Osteoblast (primary cell): ENCODE data around the gene HFM1. TPM values are rescaled to one million over a fixed set of nuclear protein-coding genes. Genes with fewer than 3 reads are reported as not detected.

ENCODE experiments used
- DNase-seq: peaks from one replicate; pipeline ENCODE4 v3.0.0; 2011; ENCODE audit warnings: low spot score, mixed read lengths; ENCODE audit not compliant: insufficient read length; ENCODE audit errors: missing footprints
- H2AFZ ChIP-seq: 2 replicates; pipeline ENCODE4 v1.6.0; 2011; ENCODE audit warnings: mild to moderate bottlenecking, low read length
- H3K27ac ChIP-seq: 2 replicates; pipeline ENCODE4 v1.5.1; 2011; ENCODE audit warnings: mild to moderate bottlenecking, low read depth, low read length, moderate library complexity
- H3K27me3 ChIP-seq: 2 replicates; pipeline ENCODE4 v1.6.0; 2012; ENCODE audit warnings: mild to moderate bottlenecking, control low read depth, inconsistent platforms, low read length, moderate library complexity; ENCODE audit not compliant: insufficient read depth
- H3K36me3 ChIP-seq: 2 replicates; pipeline ENCODE4 v1.5.1; 2011; ENCODE audit warnings: mild to moderate bottlenecking, low read length, control low read depth, moderate library complexity; ENCODE audit not compliant: insufficient read depth
- H3K4me1 ChIP-seq: 2 replicates; pipeline ENCODE4 v1.5.1; 2011; ENCODE audit warnings: mild to moderate bottlenecking, low read length, control low read depth, moderate library complexity; ENCODE audit not compliant: insufficient read depth
- H3K4me2 ChIP-seq: 2 replicates; pipeline ENCODE4 v1.6.0; 2011; ENCODE audit warnings: mild to moderate bottlenecking, low read length; ENCODE audit not compliant: insufficient read depth
- H3K4me3 ChIP-seq: fragments of 200-600 bp; sonication (generic); 3 replicates; pipeline ENCODE4 v1.5.1; 2012; ENCODE audit warnings: mild to moderate bottlenecking, low read length, inconsistent platforms; ENCODE audit not compliant: insufficient read depth
- H3K79me2 ChIP-seq: 2 replicates; pipeline ENCODE4 v1.6.0; 2012; ENCODE audit warnings: mild to moderate bottlenecking, low read length, control low read depth, inconsistent platforms; ENCODE audit not compliant: insufficient read depth
- H3K9me3 ChIP-seq: 2 replicates; pipeline ENCODE4 v1.5.1; 2011; ENCODE audit warnings: low read depth, low read length, control low read depth
- H4K20me1 ChIP-seq: 2 replicates; pipeline ENCODE4 v1.6.0; 2012; ENCODE audit warnings: mild to moderate bottlenecking, low read length, control low read depth; ENCODE audit not compliant: insufficient read depth
- CTCF ChIP-seq: IDR thresholded peaks from 2 replicates; pipeline ENCODE4 v1.5.1; 2011; ENCODE audit warnings: mild to moderate bottlenecking, low read depth, low read length, moderate library complexity; ENCODE audit errors: extremely low read depth
- small RNA-seq: library from RNA; depleted of rRNA; stranded (forward); fragments of <200 nt; gene quantifications from one replicate; pipeline ENCODE3, GENCODE V24; 2012
- total RNA-seq: library from RNA; depleted of rRNA; stranded (reverse); fragments of >200 nt; gene quantifications from 2 replicates; pipeline ENCODE4 v1.2.3, GENCODE V29; 2012

The HFM1 gene
- total RNA-seq, 1 donor: 0.36 TPM

GRCh38 chr1:91224878-91225277, 179.8 kb downstream of the HFM1 start:
- Histone ChIP-seq H3K4me1 (no peaks in the 10 kb centered on the region), H2AFZ (no peak overlapping the region), H3K27ac (no peak overlapping the region), H3K4me2 (no peak overlapping the region), H3K4me3 (no peak overlapping the region), H4K20me1 (no peaks in the 10 kb centered on the region), H3K36me3 (no peaks in the 10 kb centered on the region), H3K27me3 (no peaks in the 10 kb centered on the region), H3K79me2 (no peaks in the 10 kb centered on the region), H3K9me3 (no peaks in the 10 kb centered on the region)
- no peak for TF ChIP-seq CTCF
- no peak for DNase-seq

GRCh38 chr1:91221017-91221416, 183.6 kb downstream of the HFM1 start:
- H4K20me1 ChIP-seq: no peaks in the 10 kb centered on the region
- no peak for TF ChIP-seq CTCF

GRCh38 chr1:91217911-91218310, 186.7 kb downstream of the HFM1 start:
- Histone ChIP-seq H3K36me3 (no peaks in the 10 kb centered on the region), H3K27me3 (no peaks in the 10 kb centered on the region), H4K20me1 (no peaks in the 10 kb centered on the region), H2AFZ (no peak overlapping the region), H3K27ac (no peak overlapping the region), H3K9me3 (no peaks in the 10 kb centered on the region), H3K4me3 (no peak overlapping the region), H3K4me2 (no peak overlapping the region), H3K4me1 (no peaks in the 10 kb centered on the region), H3K79me2 (no peaks in the 10 kb centered on the region)
- DNase-seq: no peak
- TF ChIP-seq CTCF: no peak

More at GRCh38 chr1:91221017-91221416, 183.6 kb downstream of the HFM1 start:
- H3K79me2 ChIP-seq: no peaks in the 10 kb centered on the region
- H3K27ac ChIP-seq: no peak overlapping the region
- no peaks in the 10 kb centered on the region for H3K4me1 ChIP-seq
- H3K36me3 ChIP-seq: no peaks in the 10 kb centered on the region
- H3K27me3 ChIP-seq: no peaks in the 10 kb centered on the region
- H2AFZ ChIP-seq: no peak overlapping the region
- no peaks in the 10 kb centered on the region for H3K9me3 ChIP-seq
- H3K4me2 ChIP-seq: no peak overlapping the region
- no peak overlapping the region for H3K4me3 ChIP-seq
- DNase-seq: no peak

Small RNA genes within 50 kb of the gene (small RNA-seq; reads per million reads assigned to genes)
- not detected for gene RF00019

Other genes with a start within 250 kb of the HFM1 start
- gene CDC7, start 96.0 kb upstream of the HFM1 start, total RNA-seq: 2.9 and 3.3 TPM in 2 replicates